Erythroblast (primary cell): Measurements from ENCODE around the gene SMC4.

Experiments
- GATA1 ChIP-seq: IDR thresholded peaks from 2 replicates; pipeline ENCODE4 v1.6.1; 2011; ENCODE audit warnings: low read depth, mild to moderate bottlenecking, control low read depth, low read length, moderate library complexity
- POLR2A ChIP-seq: IDR thresholded peaks from 2 replicates; pipeline ENCODE4 v1.6.1; 2011; ENCODE audit warnings: mild to moderate bottlenecking, low read length

- TF ChIP-seq POLR2A (no peak), GATA1 (no peak)
These were observed 43.6 kb upstream of the SMC4 start for GRCh38 chr3:160355826-160356225.
